ENCODE data around the gene FGD3. TPM values are rescaled to one million over a fixed set of nuclear protein-coding genes. Genes with fewer than 3 reads are reported as not detected.

FGD3 gene
- total RNA-seq, 8 experiments from 2014 or later: 0.31 to 11.6 (median 6.3) TPM

- Histone ChIP-seq H3K4me1 (replicated peaks in 1 of 2) (peaks cover 8 to 21% of the 10 kb centered on the region in 2 donors), H3K4me3 (no peak overlapping the region), H3K27ac (no peak overlapping the region)
- 54 to 100% (median 82%) methylated on average over 1 to 8 of the region's 8 CpGs; no CpG with 5 or more reads in 1 of the 10 experiments for WGBS, 10 experiments
- no peak for ATAC-seq (replicated peaks in 6 of 8)
- in situ Hi-C loops (cut with MboI; ENCODE audit: low pct_unique_long_range_greater_than_20kb in 2 of 9, low sequenced_read_pairs in 9 of 9, unreplicated experiment in 9 of 9): no loop called here
Measured at GRCh38 chr9:92945796-92946195, 1.5 kb upstream of the FGD3 start.

DNA sequence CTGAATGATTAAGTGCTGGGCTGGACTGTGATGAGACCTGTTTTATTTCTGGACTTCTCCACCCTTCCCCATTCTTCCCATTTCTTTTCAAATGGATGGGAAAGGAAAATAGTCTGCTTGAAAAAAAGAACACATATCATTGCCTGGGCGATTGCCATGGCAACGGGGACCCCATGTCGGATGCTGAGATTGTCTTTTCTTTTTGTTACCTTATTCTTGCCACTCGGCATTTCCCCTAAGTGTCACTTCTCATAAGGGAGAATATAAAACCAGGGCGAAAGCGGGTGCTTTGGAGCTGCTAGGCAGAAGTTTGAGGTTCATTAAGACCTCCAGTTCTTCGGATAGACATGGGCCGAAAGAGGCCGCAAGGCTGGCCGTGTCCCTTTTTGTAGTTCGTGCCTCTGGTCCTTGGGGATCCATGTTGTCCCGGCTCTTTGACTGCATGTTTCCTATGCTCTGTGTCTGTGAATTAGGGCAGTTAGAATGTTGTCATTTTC is 763 bp downstream of the FGD3 start:
- H3K4me1 ChIP-seq (replicated peaks in 1 of 2): peaks cover 15 to 29% of the 10 kb centered on the region in 2 donors
- peak in 2 of 8 experiments; percentile 3 to 4 for ATAC-seq (replicated peaks in 6 of 8)
- 30 to 100% (median 40%) methylated on average over 1 to 9 of the region's 12 CpGs; no CpG with 5 or more reads in 1 of the 10 experiments for WGBS, 10 experiments
- H3K27ac ChIP-seq: peak overlapping the region; percentile 68 to 77
- peak overlapping the region; percentile 37 to 49 (median 47) for H3K4me3 ChIP-seq
- in situ Hi-C loops (cut with MboI; ENCODE audit: low pct_unique_long_range_greater_than_20kb in 2 of 9, low sequenced_read_pairs in 9 of 9, unreplicated experiment in 9 of 9): no loop called here

DNA sequence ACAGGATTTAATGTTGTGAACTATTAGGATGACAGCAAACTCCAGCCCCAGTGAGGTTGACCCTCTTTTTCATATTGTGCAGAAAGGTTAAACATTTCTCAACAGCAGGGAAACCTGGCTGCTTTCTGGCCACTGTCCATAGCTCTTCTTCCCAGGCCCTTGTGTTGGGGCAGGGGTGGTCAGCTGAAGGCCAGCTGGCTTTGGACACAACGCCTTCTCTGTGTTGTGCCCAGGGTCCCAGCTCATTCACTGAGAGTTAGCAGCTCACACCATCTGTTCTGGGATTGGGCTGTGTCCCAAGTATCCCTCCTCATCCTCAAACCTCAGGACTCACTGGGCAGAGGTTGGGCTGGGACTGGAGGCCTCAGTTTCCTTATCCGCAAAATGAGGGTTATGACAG is 1.3 kb downstream of the FGD3 start:
- Histone ChIP-seq H3K4me1 (replicated peaks in 1 of 2) (peaks cover 20 to 35% of the 10 kb centered on the region in 2 donors), H3K4me3 (peak overlapping the region; percentile 37 to 49 (median 47)), H3K27ac (no peak overlapping the region)
- in situ Hi-C loops (cut with MboI; ENCODE audit: low pct_unique_long_range_greater_than_20kb in 2 of 9, low sequenced_read_pairs in 9 of 9, unreplicated experiment in 9 of 9): no loop called here
- WGBS, 10 experiments: 64 to 100% methylated on average over 1 to 2 of the region's 2 CpGs; no CpG with 5 or more reads in 8 of the 10 experiments
- ATAC-seq (replicated peaks in 6 of 8): no peak

- Histone ChIP-seq H3K4me1 (replicated peaks in 1 of 2) (peaks cover 24 to 41% of the 10 kb centered on the region in 2 donors), H3K27ac (no peak overlapping the region), H3K4me3 (no peak overlapping the region)
- in situ Hi-C loops (cut with MboI; ENCODE audit: low pct_unique_long_range_greater_than_20kb in 2 of 9, low sequenced_read_pairs in 9 of 9, unreplicated experiment in 9 of 9): no loop called here
- no peak for ATAC-seq (replicated peaks in 6 of 8)
- 76 to 100% (median 100%) methylated on average over 1 to 7 of the region's 11 CpGs; no CpG with 5 or more reads in 2 of the 10 experiments for WGBS, 10 experiments
Measured at GRCh38 chr9:92949266-92949982, 2.1 kb downstream of the FGD3 start.

GRCh38 chr9:92950359-92950955 is 3.1 kb downstream of the FGD3 start:
- in situ Hi-C loops (cut with MboI; ENCODE audit: low pct_unique_long_range_greater_than_20kb in 2 of 9, low sequenced_read_pairs in 9 of 9, unreplicated experiment in 9 of 9): no loop called here
- Histone ChIP-seq H3K27ac (no peak overlapping the region), H3K4me1 (replicated peaks in 1 of 2) (peaks cover 24 to 41% of the 10 kb centered on the region in 2 donors), H3K4me3 (no peak overlapping the region)
- no peak for ATAC-seq (replicated peaks in 6 of 8)
- WGBS, 10 experiments: 54 to 97% (median 93%) methylated on average over 3 to 6 of the region's 11 CpGs; no CpG with 5 or more reads in 5 of the 10 experiments

DNA sequence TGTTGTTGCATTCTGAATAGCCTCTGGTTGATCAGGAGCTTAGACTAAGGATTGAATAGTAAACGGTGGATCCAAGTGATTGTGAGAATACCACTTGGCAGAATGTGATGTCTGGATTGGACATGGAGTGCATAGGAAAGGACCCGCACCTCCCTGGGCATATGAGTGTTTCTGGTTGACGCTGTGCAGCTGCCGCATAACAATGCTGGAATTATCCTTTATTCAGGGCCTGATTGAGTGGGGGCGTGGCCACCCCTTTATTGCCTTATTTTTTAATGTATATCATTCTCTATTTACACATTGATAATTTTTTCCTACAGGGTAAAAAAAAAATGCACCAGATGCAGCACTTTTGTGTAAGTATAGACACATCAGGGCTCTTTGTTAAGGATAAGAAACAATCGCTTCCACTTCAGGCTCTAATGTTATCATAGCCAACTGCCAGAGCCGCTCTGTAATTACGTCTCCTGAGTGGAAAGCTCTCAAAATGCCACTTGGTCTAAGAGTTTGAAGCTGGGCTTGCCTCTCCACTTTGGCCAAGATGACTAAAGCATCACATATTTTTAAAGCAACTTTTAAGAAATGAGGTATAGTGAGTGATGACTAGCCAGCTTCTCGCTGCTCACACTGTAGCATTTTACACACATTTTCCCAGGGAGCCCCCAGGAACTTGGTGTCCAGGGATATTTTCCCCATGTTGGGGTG is 5.7 kb downstream of the FGD3 start:
- Histone ChIP-seq H3K4me3 (no peak overlapping the region), H3K4me1 (replicated peaks in 1 of 2) (peaks cover 24 to 37% of the 10 kb centered on the region in 2 donors), H3K27ac (no peak overlapping the region)
- WGBS, 10 experiments: 20 to 83% (median 44%) methylated on average over 1 to 8 of the region's 9 CpGs
- peak in 5 of 8 experiments; percentile 39 to 64 (median 57) for ATAC-seq (replicated peaks in 6 of 8)
- in situ Hi-C loops (cut with MboI; ENCODE audit: low pct_unique_long_range_greater_than_20kb in 2 of 9, low sequenced_read_pairs in 9 of 9, unreplicated experiment in 9 of 9): no loop called here

DNA sequence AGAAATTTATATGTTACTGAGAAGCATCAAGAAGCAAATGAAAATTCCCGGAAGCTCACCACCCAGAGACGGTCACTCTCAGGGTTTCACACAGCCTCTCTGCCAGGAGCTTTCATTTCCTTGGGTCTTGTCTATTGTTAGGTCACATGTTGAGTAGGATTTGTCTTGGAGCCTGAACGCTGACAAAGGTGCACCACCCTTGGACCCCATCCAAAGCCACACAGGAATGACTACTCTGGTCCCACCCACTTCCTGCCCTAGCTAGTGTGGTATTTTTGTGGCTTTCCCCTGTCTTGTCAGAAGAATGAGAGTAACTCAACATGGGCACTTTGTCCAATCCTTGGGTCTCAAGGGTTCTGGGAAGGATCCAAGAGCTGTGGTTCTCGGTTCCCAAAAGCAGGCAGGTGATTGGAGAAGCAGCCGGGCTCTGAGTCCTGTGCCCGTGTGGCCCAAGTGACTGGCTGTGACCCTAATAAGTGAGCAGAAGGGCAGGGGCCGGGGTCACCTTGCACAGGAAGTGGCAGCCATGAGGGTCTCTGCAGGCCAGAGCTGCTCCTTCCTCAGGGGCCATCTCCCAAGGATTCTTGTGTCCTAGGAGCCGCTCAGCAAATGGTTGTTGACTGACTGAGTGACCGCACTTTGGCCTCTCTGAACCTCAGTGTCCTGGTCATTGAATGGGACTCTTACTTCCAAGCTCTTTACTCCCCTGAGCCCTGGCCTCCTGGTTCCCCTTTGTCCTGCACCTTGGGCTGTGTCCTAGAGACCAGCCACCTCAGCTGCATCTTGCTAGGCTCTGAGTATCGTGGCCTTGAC is 6.9 kb downstream of the FGD3 start:
- in situ Hi-C loops (cut with MboI; ENCODE audit: low pct_unique_long_range_greater_than_20kb in 2 of 9, low sequenced_read_pairs in 9 of 9, unreplicated experiment in 9 of 9): no loop called here
- Histone ChIP-seq H3K4me3 (no peak overlapping the region), H3K4me1 (replicated peaks in 1 of 2) (peaks cover 16 to 26% of the 10 kb centered on the region in 2 donors), H3K27ac (no peak overlapping the region)
- 40 to 100% (median 87%) methylated on average over 1 to 4 of the region's 10 CpGs; no CpG with 5 or more reads in 3 of the 10 experiments for WGBS, 10 experiments
- ATAC-seq (replicated peaks in 6 of 8): peak in 3 of 8 experiments; percentile 71 to 84 (median 81)

GRCh38 chr9:92954886-92955285 is 7.6 kb downstream of the FGD3 start:
- Histone ChIP-seq H3K27ac (no peak overlapping the region), H3K4me3 (no peak overlapping the region), H3K4me1 (replicated peaks in 1 of 2) (peaks cover 16 to 23% of the 10 kb centered on the region in 2 donors)
- no peak for ATAC-seq (replicated peaks in 6 of 8)
- WGBS, 10 experiments: 90 to 97% (median 96%) methylated on average over 4 to 6 of the region's 9 CpGs; no CpG with 5 or more reads in 7 of the 10 experiments
- in situ Hi-C loops (cut with MboI; ENCODE audit: low pct_unique_long_range_greater_than_20kb in 2 of 9, low sequenced_read_pairs in 9 of 9, unreplicated experiment in 9 of 9): no loop called here

DNA sequence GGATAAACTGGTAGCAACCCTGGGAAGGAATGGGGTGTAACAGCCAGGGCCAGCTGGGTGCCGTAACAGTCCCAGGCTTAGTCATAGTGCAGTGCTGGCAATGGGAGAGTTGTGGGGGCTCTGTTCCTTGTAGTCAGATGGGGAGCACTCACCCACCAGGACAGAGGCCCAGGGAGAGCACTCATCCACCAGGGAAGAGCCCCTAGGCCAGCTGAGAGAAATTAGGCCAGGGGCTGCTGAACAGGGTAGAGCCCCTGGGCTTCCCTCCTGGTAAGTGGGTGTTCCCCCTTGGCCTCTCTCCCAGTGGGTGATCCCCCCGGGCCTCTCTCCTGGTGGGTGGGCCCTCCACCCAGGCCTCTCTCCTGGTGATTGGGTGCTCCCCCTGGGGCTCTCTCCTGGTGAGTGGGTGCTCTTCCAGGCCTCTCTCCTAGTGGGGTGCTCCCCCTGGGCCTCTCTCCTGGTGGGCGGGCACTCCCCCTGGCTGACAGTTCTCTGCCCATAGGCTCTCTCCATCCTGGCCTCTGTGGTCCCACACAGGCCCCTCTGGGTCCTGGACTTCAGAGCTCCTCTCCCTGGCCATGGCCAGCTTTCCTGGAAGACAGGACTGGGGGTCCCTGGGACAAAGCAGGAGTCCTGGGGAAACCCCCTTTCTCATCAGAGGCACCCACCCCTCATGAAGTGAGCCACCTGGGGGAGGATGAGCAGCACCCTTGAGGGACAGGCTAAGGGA is 13.4 kb downstream of the FGD3 start:
- no peak for ATAC-seq (replicated peaks in 6 of 8)
- no peak overlapping the region for H3K4me3 ChIP-seq
- in situ Hi-C loops (cut with MboI; ENCODE audit: low pct_unique_long_range_greater_than_20kb in 2 of 9, low sequenced_read_pairs in 9 of 9, unreplicated experiment in 9 of 9): no loop called here
- no peak overlapping the region for H3K27ac ChIP-seq
- H3K4me1 ChIP-seq (replicated peaks in 1 of 2): peaks cover 0 to 12% of the 10 kb centered on the region in 2 donors
- 80 to 83% methylated on average over 1 of the region's 3 CpGs; no CpG with 5 or more reads in 8 of the 10 experiments for WGBS, 10 experiments

DNA sequence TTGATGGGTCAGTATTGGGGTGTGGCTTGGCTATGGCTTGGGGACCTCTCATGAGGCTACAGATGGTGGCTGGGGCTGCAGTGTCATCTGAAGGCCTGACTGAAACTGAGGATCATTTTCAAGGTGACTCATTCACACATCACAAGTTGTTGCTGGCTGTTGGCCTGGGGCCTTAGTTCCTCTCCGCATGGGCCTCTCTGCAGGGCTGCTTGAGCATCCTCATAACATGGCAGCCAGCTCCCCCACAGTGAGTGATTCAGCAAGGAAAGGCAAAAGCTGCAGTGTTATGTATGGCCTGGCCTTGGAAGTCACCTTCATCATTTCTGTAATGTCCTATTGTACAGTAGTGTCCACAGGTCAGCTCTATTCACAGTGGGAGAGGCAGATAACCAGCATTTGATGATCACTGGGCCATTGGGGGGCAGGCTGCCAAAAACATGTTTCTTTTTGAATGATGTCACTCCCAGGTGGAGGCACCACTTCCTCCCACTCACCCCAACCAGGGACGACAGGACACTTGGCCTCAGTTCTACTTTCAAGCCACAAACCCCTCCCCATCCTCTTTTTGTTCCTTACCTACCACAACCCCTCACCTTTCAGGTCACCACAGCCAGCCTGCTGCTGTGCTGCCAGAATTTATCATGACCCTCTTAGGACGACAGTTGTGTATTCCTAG is 14.4 kb downstream of the FGD3 start:
- Histone ChIP-seq H3K4me1 (replicated peaks in 1 of 2) (peaks cover 0 to 12% of the 10 kb centered on the region in 2 donors), H3K4me3 (no peak overlapping the region), H3K27ac (no peak overlapping the region)
- no peak for ATAC-seq (replicated peaks in 6 of 8)
- in situ Hi-C loops (cut with MboI; ENCODE audit: low pct_unique_long_range_greater_than_20kb in 2 of 9, low sequenced_read_pairs in 9 of 9, unreplicated experiment in 9 of 9): no loop called here
- WGBS, 10 experiments: 0 to 100% (median 90%) methylated on average over 1 to 2 of the region's 3 CpGs; no CpG with 5 or more reads in 6 of the 10 experiments

DNA sequence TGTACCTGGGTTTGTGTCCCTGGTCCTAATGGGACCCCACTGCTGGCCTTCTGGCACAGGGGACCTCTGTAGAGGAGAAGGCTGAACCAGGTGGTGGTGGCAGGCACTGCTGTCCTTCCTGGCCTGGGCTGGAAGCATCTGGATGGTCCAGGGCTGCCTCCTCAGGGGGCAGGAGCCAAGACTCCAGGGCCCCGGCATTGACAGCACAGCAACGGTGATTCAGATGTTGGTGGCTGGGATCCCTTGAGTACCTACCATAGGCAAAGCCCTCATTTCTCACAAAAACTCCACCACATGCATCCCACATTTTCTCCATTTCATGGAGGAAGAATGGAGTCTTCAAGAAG is 15.0 kb downstream of the FGD3 start:
- Histone ChIP-seq H3K4me1 (replicated peaks in 1 of 2) (peaks cover 0 to 12% of the 10 kb centered on the region in 2 donors), H3K4me3 (no peak overlapping the region), H3K27ac (no peak overlapping the region)
- 100% methylated on average over 1 of the region's 2 CpGs; no CpG with 5 or more reads in 9 of the 10 experiments for WGBS, 10 experiments
- in situ Hi-C loops (cut with MboI; ENCODE audit: low pct_unique_long_range_greater_than_20kb in 2 of 9, low sequenced_read_pairs in 9 of 9, unreplicated experiment in 9 of 9): no loop called here
- no peak for ATAC-seq (replicated peaks in 6 of 8)
